ENCODE measurements around the gene PHF19. TPM values are rescaled to one million over a fixed set of nuclear protein-coding genes. Genes with fewer than 3 reads are reported as not detected.

PHF19 gene
- total RNA-seq, 1 experiment from 2014 or later: 76.3 TPM

DNA sequence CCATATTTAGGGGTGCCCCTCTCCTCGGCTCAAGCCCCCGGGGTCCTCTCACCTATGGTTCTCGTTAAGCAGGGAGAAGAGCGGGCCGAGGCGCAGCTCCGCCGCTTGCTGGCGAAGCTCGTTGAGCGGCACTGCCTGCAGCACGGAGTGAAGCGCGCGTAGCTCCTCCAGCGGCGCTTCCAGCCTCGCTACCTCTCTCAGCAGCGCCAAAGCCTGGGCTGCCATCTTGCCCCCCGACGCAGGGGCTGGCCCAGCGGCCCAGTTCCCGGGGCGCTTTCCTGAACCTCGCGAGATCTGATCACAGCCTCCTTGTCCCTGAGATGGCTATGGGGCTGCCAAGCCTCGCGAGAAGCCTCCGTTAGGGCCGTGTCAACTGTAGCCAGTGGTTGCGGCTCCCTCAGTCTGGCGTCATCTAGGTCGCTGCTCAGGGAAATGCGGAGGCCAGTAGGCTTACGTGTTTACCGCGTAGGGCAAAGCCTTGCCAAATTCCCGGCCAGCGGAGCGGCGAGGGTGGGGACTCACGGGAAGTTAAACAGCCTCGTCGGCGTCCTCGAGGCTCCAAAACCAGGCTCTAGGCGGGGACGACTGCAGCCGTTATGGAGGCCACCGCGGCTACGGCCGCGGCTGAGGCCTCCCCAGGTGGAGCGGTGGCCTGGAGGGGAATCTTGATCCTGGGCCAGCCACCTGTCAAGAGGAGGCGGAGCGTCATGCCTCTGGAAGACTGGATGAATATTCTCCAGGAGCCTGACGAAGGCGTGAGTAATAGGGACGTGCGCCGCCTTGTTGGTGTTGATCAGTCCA is 34.1 kb downstream of the PHF19 start, which contains the start of gene PSMD5:
TSS of gene PSMD5 (minus strand) at position 238 of the 801 bp plus-strand sequence. CDS start at position 225, 13 bp downstream.
- POLR2A ChIA-PET: interaction anchor here (1.0 kb wide), 1 partner anchor 50 kb away, joined by 4 read pairs; the partner anchor contains the start of gene FBXW2
- Mint-ChIP-seq H3K4me1 (ENCODE audit: low read depth, unreplicated experiment) (peaks cover 31% of the 10 kb centered on the region), H3K9me3 (ENCODE audit: unreplicated experiment) (no peaks in the 10 kb centered on the region), H3K36me3 (ENCODE audit: insufficient read depth, unreplicated experiment) (peaks cover 26% of the 10 kb centered on the region), H3K27me3 (ENCODE audit: insufficient read depth, unreplicated experiment) (no peaks in the 10 kb centered on the region), H3K27ac (ENCODE audit: unreplicated experiment) (peak within 1 kb of the TSS; percentile 100), H3K4me3 (ENCODE audit: unreplicated experiment) (peak within 1 kb of the TSS; percentile 100)
- Histone ChIP-seq H3K36me3 (ENCODE audit: control insufficient read depth, insufficient read depth, low read length) (no peaks in the 10 kb centered on the region), H3K27me3 (replicated peaks; ENCODE audit: control insufficient read depth, insufficient read depth, low read length) (no peaks in the 10 kb centered on the region), H3K9me3 (no peaks in the 10 kb centered on the region), H3K4me1 (peaks cover 21% of the 10 kb centered on the region), H3K4me3 (ENCODE audit: low read depth, low read length) (peak within 1 kb of the TSS; percentile 89)
- CTCF ChIA-PET: no interaction called here
- TF ChIP-seq, protein P1, sequence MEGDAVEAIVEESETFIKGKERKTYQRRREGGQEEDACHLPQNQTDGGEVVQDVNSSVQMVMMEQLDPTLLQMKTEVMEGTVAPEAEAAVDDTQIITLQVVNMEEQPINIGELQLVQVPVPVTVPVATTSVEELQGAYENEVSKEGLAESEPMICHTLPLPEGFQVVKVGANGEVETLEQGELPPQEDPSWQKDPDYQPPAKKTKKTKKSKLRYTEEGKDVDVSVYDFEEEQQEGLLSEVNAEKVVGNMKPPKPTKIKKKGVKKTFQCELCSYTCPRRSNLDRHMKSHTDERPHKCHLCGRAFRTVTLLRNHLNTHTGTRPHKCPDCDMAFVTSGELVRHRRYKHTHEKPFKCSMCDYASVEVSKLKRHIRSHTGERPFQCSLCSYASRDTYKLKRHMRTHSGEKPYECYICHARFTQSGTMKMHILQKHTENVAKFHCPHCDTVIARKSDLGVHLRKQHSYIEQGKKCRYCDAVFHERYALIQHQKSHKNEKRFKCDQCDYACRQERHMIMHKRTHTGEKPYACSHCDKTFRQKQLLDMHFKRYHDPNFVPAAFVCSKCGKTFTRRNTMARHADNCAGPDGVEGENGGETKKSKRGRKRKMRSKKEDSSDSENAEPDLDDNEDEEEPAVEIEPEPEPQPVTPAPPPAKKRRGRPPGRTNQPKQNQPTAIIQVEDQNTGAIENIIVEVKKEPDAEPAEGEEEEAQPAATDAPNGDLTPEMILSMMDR (IDR thresholded peaks at IDR 0.05; ENCODE audit: insufficient read depth in 1 of 2, low read depth in 1 of 2, low read length in 1 of 2, severe bottlenecking in 1 of 2, unreplicated experiment in 1 of 2): no peak
- intact Hi-C loops (cut with micrococcal nuclease; ENCODE audit: unreplicated experiment): loop anchor here (1.0 to 2.0 kb wide), 7 partner anchors 25 to 94 kb away; partner anchors contain the start of gene FBXW2
- DNase-seq: peak; percentile 98 to 100
- no TSS peak for BruUV-seq (replicated peaks)

DNA sequence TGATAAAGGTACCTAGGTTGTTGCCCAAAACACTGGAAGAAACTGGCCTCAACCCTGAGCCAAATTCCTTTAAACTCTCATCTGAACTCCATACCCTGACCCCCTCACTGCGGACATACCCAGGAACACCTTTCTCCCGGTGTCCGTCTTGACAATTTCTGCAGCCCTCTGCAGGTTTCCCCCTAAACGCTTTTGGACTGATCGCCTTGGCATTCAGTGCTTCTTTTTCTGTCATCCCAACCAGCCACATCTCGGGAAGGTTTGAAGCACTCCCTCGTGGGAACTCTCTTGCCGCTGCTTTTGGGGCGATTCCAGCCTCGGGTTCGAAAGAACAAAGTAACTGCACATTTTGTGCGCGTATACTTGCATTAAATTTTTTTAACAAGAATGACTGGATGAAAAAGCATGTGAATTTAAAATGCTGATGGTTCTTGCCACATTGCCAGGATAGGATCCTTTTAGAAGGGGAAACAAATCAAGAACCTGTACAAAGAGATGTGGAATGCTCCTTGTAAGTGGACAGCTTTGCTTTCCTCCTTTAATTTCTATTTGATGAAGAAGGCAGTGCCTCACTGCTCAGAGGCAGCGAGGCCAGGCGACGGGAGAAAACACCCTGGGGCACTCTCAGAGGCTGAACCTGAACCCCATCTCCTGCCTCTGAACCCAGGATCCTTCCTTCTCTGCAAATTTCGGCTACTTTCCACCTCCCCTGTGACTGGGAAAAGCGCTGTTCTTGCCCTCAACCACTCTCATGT is 34.9 kb downstream of the PHF19 start:
- peaks cover 31% of the 10 kb centered on the region for H3K36me3 Mint-ChIP-seq (ENCODE audit: insufficient read depth, unreplicated experiment)
- Histone ChIP-seq H3K4me3 (ENCODE audit: low read depth, low read length) (peak overlapping the region; percentile 89), H3K4me1 (peaks cover 20% of the 10 kb centered on the region), H3K27me3 (replicated peaks; ENCODE audit: control insufficient read depth, insufficient read depth, low read length) (no peaks in the 10 kb centered on the region), H3K36me3 (ENCODE audit: control insufficient read depth, insufficient read depth, low read length) (no peaks in the 10 kb centered on the region), H3K9me3 (no peaks in the 10 kb centered on the region)
- peaks cover 24% of the 10 kb centered on the region for H3K4me1 Mint-ChIP-seq (ENCODE audit: low read depth, unreplicated experiment)
- TSS peak; percentile 58 for BruUV-seq (replicated peaks)
- TF ChIP-seq, protein P1 (IDR thresholded peaks at IDR 0.05; ENCODE audit: insufficient read depth in 1 of 2, low read depth in 1 of 2, low read length in 1 of 2, severe bottlenecking in 1 of 2, unreplicated experiment in 1 of 2): no peak
- no peaks in the 10 kb centered on the region for H3K9me3 Mint-ChIP-seq (ENCODE audit: unreplicated experiment)
- intact Hi-C loops (cut with micrococcal nuclease; ENCODE audit: unreplicated experiment): loop anchor here (2.0 kb wide), 3 partner anchors 41 to 95 kb away; no protein-coding TSS in a partner anchor
- peak overlapping the region; percentile 100 for H3K4me3 Mint-ChIP-seq (ENCODE audit: unreplicated experiment)
- no peak for DNase-seq
- no peaks in the 10 kb centered on the region for H3K27me3 Mint-ChIP-seq (ENCODE audit: insufficient read depth, unreplicated experiment)
- peak overlapping the region; percentile 100 for H3K27ac Mint-ChIP-seq (ENCODE audit: unreplicated experiment)
- CTCF ChIA-PET: no interaction called here
- POLR2A ChIA-PET: interaction anchor here (1.0 kb wide), 1 partner anchor 49 kb away, joined by 4 read pairs; the partner anchor contains the start of gene FBXW2

DNA sequence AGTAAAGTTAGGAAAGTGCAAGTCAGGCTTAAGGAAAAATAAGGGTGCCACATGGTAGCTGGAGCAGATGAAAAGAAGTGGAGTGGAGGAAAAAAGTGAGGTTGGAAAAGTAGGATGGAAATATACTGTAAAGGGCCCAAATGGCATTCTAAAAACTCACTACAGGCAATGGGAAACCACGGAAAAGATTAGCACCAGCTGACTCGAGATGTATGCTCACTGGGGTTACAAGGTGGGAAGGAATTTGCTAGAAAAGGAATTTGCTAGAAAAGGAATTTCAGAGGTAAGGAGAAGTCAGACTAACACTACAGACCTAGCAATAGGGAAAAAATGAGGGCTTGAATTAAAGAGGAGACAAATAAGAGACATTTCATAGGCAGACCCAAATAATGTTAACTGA is 37.8 kb downstream of the PHF19 start:
- Histone ChIP-seq H3K4me1 (peaks cover 13% of the 10 kb centered on the region), H3K4me3 (ENCODE audit: low read depth, low read length) (no peak overlapping the region), H3K36me3 (ENCODE audit: control insufficient read depth, insufficient read depth, low read length) (no peaks in the 10 kb centered on the region), H3K27me3 (replicated peaks; ENCODE audit: control insufficient read depth, insufficient read depth, low read length) (no peaks in the 10 kb centered on the region), H3K9me3 (no peaks in the 10 kb centered on the region)
- Mint-ChIP-seq H3K4me1 (ENCODE audit: low read depth, unreplicated experiment) (peaks cover 9% of the 10 kb centered on the region), H3K27me3 (ENCODE audit: insufficient read depth, unreplicated experiment) (no peaks in the 10 kb centered on the region), H3K27ac (ENCODE audit: unreplicated experiment) (no peak overlapping the region), H3K9me3 (ENCODE audit: unreplicated experiment) (no peaks in the 10 kb centered on the region), H3K36me3 (ENCODE audit: insufficient read depth, unreplicated experiment) (peaks cover 47% of the 10 kb centered on the region), H3K4me3 (ENCODE audit: unreplicated experiment) (no peak overlapping the region)
- no TSS peak for BruUV-seq (replicated peaks)
- ChIA-PET CTCF (no interaction called here), POLR2A (no interaction called here)
- intact Hi-C loops (cut with micrococcal nuclease; ENCODE audit: unreplicated experiment): no loop called here
- no peak for DNase-seq
- TF ChIP-seq, protein P1 (IDR thresholded peaks at IDR 0.05; ENCODE audit: insufficient read depth in 1 of 2, low read depth in 1 of 2, low read length in 1 of 2, severe bottlenecking in 1 of 2, unreplicated experiment in 1 of 2): no peak

All from Caco-2 (cell line).